ENCODE data around the gene CSAD.

DNA sequence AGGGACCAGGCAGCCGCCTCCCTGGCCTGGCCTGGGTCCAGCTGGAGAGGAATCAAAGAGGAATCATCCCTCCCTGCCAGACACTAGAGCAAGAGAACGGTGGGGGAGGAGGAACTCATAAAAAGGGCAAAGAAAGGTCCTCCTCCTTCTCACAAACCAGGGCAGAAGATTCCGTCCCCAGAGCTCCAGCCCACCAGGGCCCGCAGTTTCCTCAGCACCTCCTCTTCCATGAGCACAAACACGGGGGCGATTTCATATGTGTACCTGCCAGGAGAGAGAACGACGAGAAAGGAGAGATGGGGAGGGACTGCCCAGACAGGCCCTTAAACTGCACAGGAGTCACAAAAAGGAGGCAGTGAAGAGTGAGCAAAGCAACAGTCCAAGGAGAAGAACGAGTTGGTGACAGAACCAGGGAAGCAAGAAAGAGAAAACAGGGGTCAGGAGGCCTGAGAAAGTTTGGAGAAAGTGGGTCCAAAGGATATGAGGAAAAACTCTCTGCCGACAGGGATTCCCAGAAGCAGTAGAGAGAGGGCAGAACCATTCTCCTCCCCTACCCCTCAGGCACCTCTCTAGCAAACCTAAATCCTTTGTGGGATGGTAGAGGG is 8.9 kb downstream of the CSAD start:
- TF ChIP-seq ELF4 (IDR thresholded peaks at IDR 0.05): no peak
- no peak for TF ChIP-seq BHLHE40 (IDR thresholded peaks at IDR 0.05; ENCODE audit: borderline replicate concordance)
- TF ChIP-seq SUZ12 (IDR thresholded peaks at IDR 0.05): no peak
- TF ChIP-seq FOXM1 (IDR thresholded peaks at IDR 0.05; ENCODE audit: borderline replicate concordance): no peak
- no peak for TF ChIP-seq SP1 (IDR thresholded peaks at IDR 0.05)
- no peak for TF ChIP-seq FOXK2 (IDR thresholded peaks at IDR 0.05)
- TF ChIP-seq ARNT (IDR thresholded peaks at IDR 0.05): no peak
- TF ChIP-seq NFRKB (IDR thresholded peaks at IDR 0.05): no peak
- no peak for TF ChIP-seq L3MBTL2 (conservative IDR thresholded peaks at IDR 0.05)
- no peak for TF ChIP-seq TARDBP (IDR thresholded peaks at IDR 0.05)

Measured in HEK293T (cell line).